HG03196 (cell line): Measurements from ENCODE around the gene IGFBPL1.

Source experiments
- ATAC-seq: cut with Tn5 transposase; IDR thresholded peaks from one replicate; pipeline ENCODE4 v1.9.1; 2021; ENCODE audit not compliant: unreplicated experiment

The IGFBPL1 gene, protein sequence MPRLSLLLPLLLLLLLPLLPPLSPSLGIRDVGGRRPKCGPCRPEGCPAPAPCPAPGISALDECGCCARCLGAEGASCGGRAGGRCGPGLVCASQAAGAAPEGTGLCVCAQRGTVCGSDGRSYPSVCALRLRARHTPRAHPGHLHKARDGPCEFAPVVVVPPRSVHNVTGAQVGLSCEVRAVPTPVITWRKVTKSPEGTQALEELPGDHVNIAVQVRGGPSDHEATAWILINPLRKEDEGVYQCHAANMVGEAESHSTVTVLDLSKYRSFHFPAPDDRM

DNA sequence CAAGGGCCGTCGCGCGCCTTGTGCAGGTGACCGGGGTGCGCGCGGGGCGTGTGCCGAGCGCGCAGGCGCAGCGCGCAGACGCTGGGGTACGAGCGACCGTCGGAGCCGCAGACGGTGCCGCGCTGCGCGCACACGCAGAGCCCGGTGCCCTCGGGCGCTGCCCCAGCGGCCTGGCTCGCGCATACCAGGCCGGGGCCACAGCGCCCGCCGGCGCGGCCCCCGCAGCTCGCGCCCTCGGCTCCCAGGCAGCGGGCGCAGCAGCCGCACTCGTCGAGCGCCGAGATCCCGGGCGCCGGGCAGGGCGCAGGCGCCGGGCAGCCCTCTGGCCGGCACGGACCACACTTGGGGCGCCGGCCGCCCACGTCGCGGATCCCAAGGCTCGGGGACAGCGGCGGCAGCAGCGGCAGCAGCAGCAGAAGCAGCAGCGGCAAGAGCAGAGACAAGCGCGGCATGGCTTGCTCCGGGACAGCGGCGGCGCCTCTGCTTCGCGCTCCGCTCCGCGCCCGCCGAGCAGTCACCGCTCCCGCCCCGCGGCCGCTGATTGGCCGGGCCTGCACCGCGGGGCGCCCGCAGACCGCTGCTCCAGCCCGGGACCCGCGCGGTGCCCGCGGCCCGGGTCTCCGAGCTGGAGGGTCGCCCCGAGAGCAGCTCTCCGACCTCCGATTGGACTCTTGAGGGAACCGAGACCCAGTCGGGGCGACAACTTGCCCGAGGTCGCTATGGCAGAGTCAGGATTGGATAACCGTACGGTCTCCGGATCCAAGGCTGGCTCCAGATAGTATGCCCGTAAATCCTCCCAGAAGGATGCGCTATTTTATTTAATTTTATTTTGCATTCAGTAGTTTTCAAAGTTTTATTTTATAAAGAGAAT is at the start of gene IGFBPL1:
IGFBPL1 (minus strand) TSS at position 482 of the 871 bp plus-strand sequence; CDS start at position 452, 30 bp downstream.
- ATAC-seq = no peak

DNA sequence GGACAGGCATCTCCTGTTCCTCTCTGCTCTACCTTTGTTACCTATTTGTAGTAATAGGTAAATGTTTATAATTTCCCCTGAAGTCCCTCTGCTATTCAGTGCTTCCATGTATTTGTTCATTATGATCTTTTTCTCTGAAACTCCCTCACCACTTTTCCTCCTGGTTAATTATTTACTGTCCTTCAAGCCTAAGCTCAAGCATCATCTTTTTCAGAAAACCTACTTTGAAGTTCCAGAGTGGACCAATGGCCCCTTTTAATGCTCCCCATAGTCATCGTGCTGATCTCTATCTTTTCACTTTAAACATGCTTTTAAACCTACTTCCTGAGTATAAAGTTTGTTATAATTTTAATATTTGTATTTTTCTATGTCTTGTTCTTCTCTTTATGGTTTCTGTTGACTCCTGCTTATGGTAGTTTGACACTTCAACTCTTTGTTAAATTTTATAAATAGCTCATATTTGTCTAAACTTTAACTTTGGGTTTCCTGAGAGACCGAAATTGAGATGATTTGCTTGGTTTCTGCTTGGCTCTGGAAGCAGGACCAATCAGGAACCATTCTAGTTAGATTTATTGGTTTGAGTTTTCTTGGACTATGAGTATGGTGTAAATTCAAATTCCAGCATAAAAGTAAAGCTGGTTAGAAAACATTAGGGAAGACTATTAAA is 48.5 kb upstream of the IGFBPL1 start:
- ATAC-seq = peak; percentile 54

DNA sequence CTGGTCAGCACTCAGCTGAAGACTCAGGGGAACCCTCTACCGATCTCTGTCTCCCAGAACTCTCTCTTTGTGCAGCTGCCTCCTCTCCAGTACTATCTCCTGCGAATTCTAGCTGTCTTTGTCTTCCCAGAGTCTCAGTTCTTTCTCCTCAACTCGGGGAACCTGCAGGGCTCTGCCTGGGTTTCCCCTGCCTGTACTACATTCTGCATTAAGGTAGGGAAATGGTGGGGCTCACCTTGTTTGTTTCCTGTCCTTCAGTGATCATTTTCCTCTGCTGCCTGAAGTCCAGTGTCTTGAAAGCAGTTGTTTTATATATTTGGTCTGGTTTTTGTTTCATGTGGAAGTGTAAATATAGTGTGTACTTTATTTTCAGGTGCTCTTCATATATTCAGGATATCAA is 43.1 kb upstream of the IGFBPL1 start:
- no peak for ATAC-seq

DNA sequence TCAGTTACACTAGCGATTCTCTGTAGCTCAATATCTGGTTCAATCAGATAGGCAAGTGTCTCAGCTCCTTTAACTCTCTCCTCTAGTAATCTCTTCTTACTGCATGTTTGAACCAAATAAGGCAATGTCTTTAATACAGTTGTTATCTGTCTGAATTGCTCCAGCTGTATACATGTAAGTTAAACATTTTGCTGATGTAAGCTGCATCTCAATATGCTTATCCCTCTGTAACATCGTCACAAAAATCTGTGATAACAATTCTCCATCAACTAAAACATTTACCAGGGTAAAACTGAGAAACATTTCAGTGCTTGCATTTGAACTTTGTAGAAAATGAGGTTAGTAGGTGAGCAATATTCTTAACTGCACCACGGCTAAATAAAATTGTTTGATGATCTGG is 29.6 kb upstream of the IGFBPL1 start:
- no peak for ATAC-seq

DNA sequence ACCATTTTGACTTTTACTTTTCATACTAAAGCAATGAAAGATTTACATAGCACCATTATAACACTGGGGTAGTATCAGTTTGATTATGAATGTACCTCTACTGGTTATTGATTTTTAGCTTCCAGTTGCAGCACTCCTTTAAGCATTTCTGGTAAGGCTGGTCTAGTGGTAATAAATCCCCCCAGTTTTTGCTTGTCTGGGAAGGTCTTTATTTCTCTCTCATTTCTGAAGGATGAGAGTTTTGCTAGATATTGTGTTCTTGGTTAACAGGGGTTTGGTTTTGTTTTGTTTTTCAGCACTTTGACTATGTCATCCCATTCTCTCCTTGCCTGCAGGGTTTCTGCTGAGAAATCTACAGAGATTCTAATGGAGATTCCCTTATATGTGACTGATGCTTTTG is 26.9 kb upstream of the IGFBPL1 start:
- no peak for ATAC-seq

DNA sequence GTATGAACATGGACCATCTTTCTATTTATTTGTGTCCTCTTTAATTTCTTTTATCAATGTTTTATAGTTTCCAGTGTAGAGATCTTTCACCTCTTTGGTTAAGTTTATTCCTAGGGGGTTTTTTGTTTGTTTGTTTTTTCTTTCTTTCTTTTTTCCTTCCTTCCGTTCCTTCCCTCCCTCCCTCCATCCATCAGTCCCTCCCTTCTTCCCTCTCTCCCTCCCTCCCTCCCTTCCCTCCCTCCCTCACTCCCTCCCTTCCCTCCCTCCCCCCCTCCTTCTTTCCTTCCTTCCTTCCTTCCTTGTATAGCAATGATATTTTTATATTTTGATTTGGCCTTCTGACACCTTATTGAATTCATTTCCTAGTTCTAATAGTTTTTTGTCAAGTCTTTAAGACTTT is 23.4 kb upstream of the IGFBPL1 start:
- no peak for ATAC-seq

DNA sequence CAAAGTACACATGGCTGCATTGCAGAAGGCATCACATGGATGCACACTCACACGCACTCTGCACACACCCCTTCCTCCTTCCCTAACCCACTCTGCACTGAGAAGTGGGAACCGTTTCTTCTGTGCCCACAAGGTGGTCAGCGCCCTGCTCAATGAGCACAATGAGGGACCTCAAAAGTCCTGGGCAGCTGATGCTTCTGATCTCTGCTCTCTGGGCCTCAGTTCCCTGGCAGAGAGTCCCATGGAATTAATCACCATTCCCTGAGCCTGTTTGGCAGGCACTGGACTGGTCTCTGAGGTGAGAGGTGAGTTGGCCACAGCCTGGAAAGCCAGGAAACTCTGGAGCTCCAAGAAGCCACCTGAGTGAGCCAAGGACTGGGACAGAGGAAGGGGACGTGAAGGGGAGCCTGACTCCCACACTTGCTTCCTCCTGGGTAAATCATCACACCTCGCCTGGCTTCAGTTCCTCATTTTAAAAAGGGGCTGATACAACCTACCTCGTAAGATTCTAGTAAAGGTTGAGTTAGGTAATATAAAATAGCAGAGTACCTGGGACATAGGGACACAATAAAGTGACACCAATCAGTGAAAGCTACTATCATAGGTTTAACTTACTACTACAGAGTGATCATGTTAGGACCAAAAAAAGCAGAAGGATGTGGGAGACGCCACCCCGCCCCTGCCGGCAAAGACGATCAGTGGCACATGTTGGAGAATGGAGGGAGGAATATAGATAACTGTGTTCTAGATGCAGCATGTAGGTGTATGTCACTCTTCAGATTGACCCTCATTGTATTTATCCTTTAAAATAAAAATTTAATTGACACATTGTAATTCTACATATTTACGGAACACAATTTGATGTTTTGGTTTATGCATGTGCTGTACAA is 21.1 kb upstream of the IGFBPL1 start:
- peak; percentile 85 for ATAC-seq

DNA sequence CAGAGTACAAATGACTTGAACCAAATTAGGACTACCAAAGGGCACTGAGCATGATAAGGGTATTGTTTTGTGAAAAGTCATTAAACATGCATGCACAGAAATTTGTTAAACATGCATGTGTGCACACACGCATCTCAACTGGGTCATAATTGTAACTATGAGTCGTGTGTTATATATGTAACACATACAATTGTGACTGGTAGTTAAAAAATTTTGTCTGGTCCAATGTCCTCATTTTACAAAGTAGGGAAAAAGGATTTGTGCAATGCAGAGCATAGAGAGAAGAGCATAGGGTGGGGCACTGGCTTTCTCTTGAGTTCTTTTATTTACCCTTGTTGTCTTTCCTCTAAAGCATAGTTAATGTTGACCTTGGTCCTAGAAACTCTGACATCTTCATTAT is 19.3 kb upstream of the IGFBPL1 start:
- ATAC-seq = no peak

DNA sequence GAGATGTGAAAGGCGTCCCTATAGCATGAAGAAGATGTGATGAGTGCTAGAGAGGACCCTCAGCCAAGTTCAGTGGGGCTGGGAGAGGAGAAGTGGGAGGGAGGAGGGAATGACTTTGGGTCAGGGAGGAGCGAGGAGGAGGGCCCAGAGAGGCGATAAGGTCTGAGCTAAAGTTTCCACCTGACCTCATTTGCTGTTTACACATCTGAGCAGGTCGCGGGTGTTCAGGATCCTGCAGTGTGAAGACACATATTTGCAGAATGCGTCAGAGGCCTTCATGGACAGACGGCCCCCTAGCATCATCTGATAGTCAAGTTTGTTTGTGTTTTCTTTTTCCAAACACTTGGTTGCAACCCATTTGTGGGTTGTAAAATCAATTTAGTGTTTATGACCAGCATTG is 18.9 kb upstream of the IGFBPL1 start:
- no peak for ATAC-seq

DNA sequence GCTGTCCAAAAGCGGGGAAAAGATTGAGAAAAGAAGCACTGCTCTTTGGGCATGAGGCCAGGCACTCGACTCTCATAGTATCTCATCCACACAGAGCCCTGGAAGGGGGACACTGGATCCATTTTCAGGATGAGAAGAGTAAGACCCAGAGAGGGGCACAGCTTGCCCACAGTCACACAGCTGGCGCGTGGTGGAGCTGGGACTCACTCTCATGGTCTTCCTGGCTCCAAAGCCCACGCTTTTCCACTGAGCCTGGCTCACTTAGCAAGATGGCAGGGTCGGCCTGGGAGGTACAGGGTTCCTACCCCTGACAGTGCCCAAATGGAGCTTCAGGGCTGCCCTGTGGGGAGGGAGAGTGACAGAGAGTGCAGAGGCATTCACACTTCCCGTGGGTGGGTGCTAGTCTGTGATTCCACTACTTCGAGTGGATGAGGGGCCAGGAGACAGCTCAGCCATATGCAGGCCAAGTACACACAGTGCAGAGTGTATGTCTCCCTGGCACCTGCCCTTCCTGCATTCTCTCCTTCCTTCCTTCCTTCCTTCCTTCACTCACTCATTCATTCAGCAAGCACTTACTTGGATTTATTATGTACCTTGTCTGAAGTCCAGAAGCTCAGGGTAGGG is 18.3 kb upstream of the IGFBPL1 start:
- no peak for ATAC-seq

DNA sequence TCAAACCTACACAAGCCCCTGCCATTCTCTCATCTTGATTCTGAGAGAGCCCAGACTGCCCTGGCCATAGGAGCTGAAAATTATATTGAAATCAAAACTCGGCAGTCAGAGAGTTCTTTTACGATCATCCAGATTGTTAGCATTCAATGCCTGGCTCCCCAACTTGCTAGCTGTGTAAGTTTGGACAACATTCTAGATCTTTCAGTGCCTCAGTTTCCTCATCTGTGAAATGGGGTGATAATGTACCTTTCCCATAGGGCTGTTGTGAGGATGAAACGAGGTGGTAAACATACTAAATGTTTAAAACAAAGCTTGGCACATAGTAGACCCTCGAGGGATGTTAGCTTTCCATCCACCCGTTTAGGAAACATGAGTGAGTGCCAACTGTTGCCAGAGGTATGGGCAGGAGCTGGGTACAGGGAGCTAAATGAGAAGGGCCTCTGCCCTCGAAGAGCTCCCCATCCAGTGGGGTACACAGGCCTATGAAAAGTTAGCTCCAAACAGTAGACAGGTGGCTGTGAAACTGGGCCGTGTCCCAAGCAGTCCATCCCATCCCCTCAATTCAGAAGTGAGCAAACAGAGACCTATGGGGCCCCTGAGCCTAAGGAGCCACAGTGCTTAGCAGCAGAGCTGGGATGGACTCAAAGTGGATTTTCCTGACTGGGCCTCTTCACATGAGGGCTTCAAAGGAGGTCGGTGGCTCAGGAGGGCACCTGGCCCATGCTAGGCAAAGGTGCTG is 17.3 kb upstream of the IGFBPL1 start:
- no peak for ATAC-seq

DNA sequence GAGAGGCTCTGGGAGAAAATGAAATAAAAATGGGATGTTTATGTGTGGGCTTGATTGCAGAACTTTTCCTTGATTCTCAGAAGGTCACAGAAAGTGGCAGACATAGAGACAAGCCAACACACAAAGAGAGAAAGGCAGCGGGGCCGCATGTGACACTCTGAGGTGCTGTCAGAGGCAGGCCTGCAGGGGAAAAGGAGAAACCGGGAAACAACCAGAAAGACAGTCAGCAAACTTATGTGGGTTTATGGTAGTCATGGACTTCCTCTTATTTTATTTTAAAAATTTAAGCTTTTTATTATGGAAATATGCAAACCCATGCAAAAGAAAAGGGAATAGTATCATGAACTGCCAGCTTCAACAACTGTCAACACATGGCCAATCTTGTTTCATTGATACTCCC is 16.3 kb upstream of the IGFBPL1 start:
- ATAC-seq = no peak

DNA sequence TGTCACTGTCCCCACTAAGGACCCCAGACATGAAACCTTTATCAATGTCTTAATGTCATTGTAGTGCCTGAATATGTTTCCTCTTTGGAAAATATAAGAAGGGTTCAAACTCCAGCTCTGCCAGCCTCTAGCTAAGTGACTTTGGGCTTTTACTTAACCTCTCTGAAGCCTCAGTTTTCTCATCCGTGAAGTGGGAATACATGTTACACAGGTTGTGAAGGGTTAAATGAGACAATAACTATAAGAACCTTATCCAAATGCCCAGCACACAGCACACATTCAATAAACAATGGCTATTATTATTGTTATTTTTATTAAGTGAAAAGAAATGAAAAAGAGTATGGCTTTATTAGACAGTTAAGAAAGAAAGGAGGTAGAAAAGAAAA is 15.7 kb upstream of the IGFBPL1 start:
- no peak for ATAC-seq

DNA sequence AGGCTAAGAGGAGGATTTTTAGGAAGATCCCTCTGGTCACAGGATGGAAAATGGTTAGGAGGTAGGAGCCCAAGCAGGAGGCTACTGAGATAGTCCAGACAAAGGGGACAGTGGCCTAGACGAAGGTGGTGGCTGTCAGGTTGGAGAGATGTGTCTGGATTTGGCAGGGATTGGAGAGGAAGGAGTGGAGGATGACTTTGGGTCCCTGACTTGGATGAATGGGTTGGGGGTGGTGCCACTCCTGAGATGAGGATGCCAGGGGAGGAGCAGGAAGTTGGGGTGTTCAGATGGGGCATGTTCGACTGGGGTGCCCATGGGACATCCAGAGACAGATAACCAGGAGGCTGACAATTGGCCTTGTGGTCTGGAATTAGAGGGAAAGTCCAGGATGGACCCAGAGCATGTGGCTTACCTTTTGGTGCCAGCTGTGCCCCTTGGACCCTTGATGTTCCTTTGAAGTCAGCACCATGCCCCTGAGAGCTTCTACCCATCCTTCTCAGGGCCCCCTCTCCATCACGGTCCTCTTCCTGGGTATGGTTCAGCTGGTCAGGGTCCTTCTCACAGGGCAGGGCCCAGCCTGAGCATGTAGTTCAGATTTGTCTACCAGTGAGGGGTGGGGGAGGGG is 15.1 kb upstream of the IGFBPL1 start:
- no peak for ATAC-seq

DNA sequence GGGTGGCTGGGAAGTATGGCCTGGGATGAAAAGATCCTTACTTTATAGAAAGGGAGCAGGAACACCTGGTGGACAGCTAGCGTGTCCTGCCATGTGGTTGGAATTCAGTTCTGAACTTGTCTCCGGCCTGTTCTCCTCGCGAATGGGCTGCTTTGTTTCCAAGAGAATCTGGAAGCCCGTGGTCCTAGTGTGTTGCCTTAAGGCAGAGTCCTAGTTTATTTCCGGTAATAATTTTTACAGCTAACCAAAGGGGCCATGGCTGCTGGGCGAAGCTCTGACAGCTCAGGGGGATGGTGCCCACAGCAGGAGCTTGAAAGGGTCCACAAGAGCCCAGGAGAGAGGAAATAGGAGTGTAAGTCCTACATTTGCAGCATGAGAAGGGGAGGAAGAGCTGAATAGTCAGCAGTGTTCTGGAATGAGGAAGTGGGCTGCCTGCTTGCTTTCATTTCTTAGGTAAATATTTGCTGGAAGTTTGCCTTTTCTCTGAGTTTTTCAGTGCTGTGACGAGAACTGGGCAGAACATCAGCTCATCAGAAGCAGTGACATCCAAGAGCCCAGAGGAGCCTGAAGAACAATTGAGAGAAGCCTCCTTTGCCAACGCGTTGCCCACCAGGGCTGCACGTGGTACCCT is 13.1 kb upstream of the IGFBPL1 start:
- no peak for ATAC-seq

DNA sequence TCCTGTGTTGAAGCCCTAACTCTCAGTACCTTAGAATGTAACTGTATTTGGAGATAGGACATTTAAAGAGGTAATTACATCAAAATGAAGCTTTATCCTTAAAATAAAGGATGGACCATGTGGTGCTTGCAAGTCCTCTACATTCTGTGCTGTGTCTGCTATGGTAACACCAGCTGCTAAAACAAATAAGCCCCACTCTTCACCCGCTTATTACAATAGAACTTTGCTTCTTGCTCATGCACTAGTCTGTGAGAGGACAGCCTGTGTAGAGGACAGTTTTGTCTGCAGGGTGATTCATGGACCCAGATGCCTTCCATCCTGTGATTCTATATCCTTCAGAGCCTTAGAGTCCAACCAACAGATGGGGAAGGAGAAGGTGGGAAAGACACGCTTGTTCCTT is 12.5 kb upstream of the IGFBPL1 start:
- no peak for ATAC-seq

DNA sequence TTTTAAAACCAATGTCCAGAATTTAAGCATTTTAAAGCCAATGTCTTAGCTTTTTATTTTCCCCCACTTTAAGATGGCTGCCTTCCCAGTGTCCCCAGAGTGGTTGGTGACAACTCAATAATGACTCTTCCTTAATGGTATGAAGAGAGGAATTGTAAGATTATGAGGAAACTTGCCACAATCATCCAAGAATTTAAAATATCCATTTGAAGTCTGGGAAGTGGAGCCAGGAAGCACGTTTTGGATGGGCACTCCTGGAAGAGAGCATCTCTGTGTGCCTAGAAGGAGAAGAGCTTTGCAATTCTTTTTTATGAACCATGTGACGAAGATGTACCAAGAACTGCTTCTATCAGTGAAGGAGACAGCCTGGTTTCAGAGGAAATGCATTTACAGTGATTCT is 11.3 kb upstream of the IGFBPL1 start:
- ATAC-seq = no peak

DNA sequence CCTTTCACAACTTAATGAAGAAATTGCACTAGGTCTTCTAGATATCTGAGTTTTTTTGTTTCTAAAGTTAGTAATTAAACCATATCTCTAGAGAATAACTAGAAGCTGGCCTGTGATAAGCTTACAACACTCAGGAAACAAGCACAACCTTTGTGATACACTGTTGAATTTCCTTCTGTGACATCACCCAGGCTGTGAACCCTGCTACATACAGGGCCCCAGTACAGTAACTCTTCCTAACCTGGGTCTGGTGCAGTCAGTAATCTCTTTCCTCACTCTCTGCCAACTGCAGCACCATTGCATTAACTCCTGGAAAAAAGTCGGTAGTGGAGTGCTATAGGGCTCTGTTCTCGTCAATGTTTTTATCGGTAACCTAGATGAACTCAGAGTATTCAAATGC is 10.6 kb upstream of the IGFBPL1 start:
- ATAC-seq = no peak

DNA sequence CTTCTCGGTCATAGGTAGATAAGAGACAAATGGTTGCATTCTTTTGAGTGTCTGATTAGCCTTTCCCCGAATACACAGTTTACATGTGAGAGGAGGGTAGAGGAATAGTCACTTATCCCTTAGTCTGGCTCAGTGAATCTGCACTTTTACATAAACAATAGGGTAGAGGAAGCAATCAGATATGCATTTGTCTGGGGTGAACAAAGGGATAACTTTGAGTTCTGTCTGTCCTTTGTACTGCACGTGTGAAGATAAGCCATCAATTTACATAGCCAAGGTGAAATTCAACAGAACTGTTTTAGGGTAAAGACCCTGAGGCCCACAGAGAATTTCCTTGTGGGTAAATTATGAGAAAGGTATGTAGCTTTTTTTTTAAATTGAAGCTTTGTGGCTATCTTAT is 10.1 kb upstream of the IGFBPL1 start:
- ATAC-seq = no peak
